K562 (cell line): Measurements from ENCODE around the gene ISG20L2. TPM values are rescaled to one million over a fixed set of nuclear protein-coding genes. Genes with fewer than 3 reads are reported as not detected.

Source experiments
- ATAC-seq: fragments of 200-7000 bp; cut with Tn5 transposase; 3 replicates; pipeline ENCODE4 v1.9.1; 2020; ENCODE audit warnings: moderate library complexity
- BruUV-seq: library from RNA; stranded (reverse); fragments of 400-500 nt; replicated peaks from 2 replicates; lab custom pipeline; 2021; lab: Mats Ljungman, UMichigan
- CTCF ChIA-PET: fragments of 300-600 bp; formaldehyde crosslinking; extraction: SDS; loops from one replicate; lab custom pipeline; 2021; ENCODE audit warnings: low intra/inter-chr PET ratio; lab: Yijun Ruan, JAX
- POLR2A ChIA-PET: fragments of 300-600, 350-650 bp; sonication (Branson Sonifier 250); formaldehyde crosslinking; extraction: SDS; loops from one replicate; lab custom pipeline; 2021; ENCODE audit warnings: antibody characterized with exemption, inconsistent platforms; lab: Yijun Ruan, JAX
- DNase-seq, 4 experiments: peaks; one replicate each; pipeline versions ENCODE4 v3.0.0 to v3.0.0-alpha.2; 2011 to 2018; ENCODE audit warnings: low spot score in 3 of 4, mixed read lengths in 3 of 4; ENCODE audit errors: extremely low read depth in 1 of 4
- FAIRE-seq: peaks from 2 replicates; lab custom pipeline; 2011; peaks lifted over from hg19 to GRCh38; lab: Jason Lieb, UNC
- H2AFZ ChIP-seq: 2 replicates; pipeline ENCODE4 v1.6.0; 2011; ENCODE audit warnings: low read depth, low read length, control low read depth, inconsistent platforms
- H3K27ac ChIP-seq: fragments of 200-600 bp; 3 replicates; pipeline ENCODE4 v1.8.0; 2011; ENCODE audit warnings: low read depth, mild to moderate bottlenecking, control low read depth, inconsistent platforms, low read length, moderate library complexity, mixed read lengths; ENCODE audit errors: extremely low read depth
- H3K27me3 ChIP-seq, 2 experiments: fragments of 300-600 bp in 1 of 2; 2 replicates in 1 of 2; 3 replicates in 1 of 2; pipeline versions ENCODE4 v1.6.0 to v1.8.0; 2011; ENCODE audit warnings: inconsistent platforms in 2 of 2, low read length in 2 of 2, mild to moderate bottlenecking in 1 of 2, mixed read lengths in 1 of 2, moderate library complexity in 1 of 2; ENCODE audit not compliant: control insufficient read depth in 2 of 2, insufficient read depth in 2 of 2
- H3K36me3 ChIP-seq: fragments of 300-600 bp; 3 replicates; pipeline ENCODE4 v1.8.0; 2011; ENCODE audit warnings: mild to moderate bottlenecking, low read length, inconsistent platforms; ENCODE audit not compliant: control insufficient read depth, insufficient read depth
- H3K4me1 ChIP-seq, 2 experiments: fragments of 200-600 bp in 1 of 2; replicated peaks in 1 of 2; 2 replicates in 1 of 2; 3 replicates in 1 of 2; pipeline versions ENCODE4 v1.5.1 to v1.8.0; 2011; ENCODE audit warnings: inconsistent platforms in 2 of 2, low read length in 2 of 2, mild to moderate bottlenecking in 1 of 2, mixed read lengths in 1 of 2, moderate library complexity in 1 of 2; ENCODE audit not compliant: control insufficient read depth in 2 of 2, insufficient read depth in 2 of 2
- H3K4me2 ChIP-seq: 2 replicates; pipeline ENCODE4 v1.6.1; 2011; ENCODE audit warnings: low read length, control low read depth, inconsistent platforms, mixed read lengths; ENCODE audit not compliant: insufficient read depth
- H3K4me3 ChIP-seq: fragments of 200-600 bp; sonication (generic), shearing (Covaris generic); 2 replicates; pipeline ENCODE4 v1.5.1; 2016; ENCODE audit warnings: control low read depth, inconsistent platforms
- H3K79me2 ChIP-seq: fragments of 200-600 bp; 3 replicates; pipeline ENCODE4 v1.8.0; 2011; ENCODE audit warnings: low read length, inconsistent platforms; ENCODE audit not compliant: control insufficient read depth, insufficient read depth
- H3K9ac ChIP-seq, 2 experiments: 2 replicates each; pipeline versions ENCODE4 v1.6.0 to v1.6.1; 2011; ENCODE audit warnings: low read depth in 2 of 2, low read length in 2 of 2, control low read depth in 1 of 2, inconsistent platforms in 1 of 2, mild to moderate bottlenecking in 1 of 2, mixed read lengths in 1 of 2; ENCODE audit not compliant: insufficient read depth in 1 of 2
- H3K9me1 ChIP-seq: one replicate; pipeline ENCODE4 v1.6.0; 2011; ENCODE audit warnings: inconsistent platforms, mild to moderate bottlenecking, low read length, moderate library complexity; ENCODE audit not compliant: control insufficient read depth, insufficient read depth
- H3K9me3 ChIP-seq: replicated peaks from 2 replicates; pipeline ENCODE4 v1.5.1; 2011; ENCODE audit warnings: low read depth, low read length, inconsistent platforms; ENCODE audit not compliant: control insufficient read depth, insufficient read depth
- H4K20me1 ChIP-seq: replicated peaks from 2 replicates; pipeline ENCODE4 v1.6.1; 2011; ENCODE audit warnings: low read length, inconsistent platforms, mixed read lengths; ENCODE audit not compliant: control insufficient read depth, insufficient read depth
- C11orf30 ChIP-seq: fragments of 450-650 bp; IDR thresholded peaks from 2 replicates; pipeline ENCODE4 v1.6.1; 2016; ENCODE audit warnings: low read depth, mild to moderate bottlenecking
- CBX1 ChIP-seq: sonication (generic); IDR thresholded peaks from 2 replicates; pipeline ENCODE4 v1.6.1; 2016; ENCODE audit warnings: antibody characterized with exemption, low read depth, mild to moderate bottlenecking
- CBX8 ChIP-seq: fragments of 200-600 bp; sonication (generic); IDR thresholded peaks from 2 replicates; pipeline ENCODE4 v1.6.1; 2012; ENCODE audit warnings: borderline replicate concordance, mixed run types, low read depth, mild to moderate bottlenecking, moderate library complexity, mixed read lengths, low read length, control low read depth, inconsistent platforms; ENCODE audit not compliant: poor library complexity, severe bottlenecking; ENCODE audit errors: extremely low read depth
- CTCF ChIP-seq, 3 experiments: IDR thresholded peaks in 2 of 3; conservative IDR thresholded peaks in 1 of 3; 2 replicates each; pipeline ENCODE4 v1.5.1; 2011 to 2012; ENCODE audit warnings: low read length in 3 of 3, mild to moderate bottlenecking in 3 of 3, control low read depth in 2 of 3, improper control_type of control experiment in 1 of 3, inconsistent platforms in 1 of 3, low read depth in 1 of 3, mixed read lengths in 1 of 3, moderate library complexity in 1 of 3; ENCODE audit not compliant: insufficient read depth in 2 of 3
- DPF2 ChIP-seq: fragments of 450-650 bp; IDR thresholded peaks from 2 replicates; pipeline ENCODE4 v1.6.1; 2016
- MAFF ChIP-seq: IDR thresholded peaks from 2 replicates; pipeline ENCODE4 v1.6.1; 2012; ENCODE audit warnings: low read length, improper control_type of control experiment
- MAFG ChIP-seq: fragments of 450-650 bp; conservative IDR thresholded peaks from 2 replicates; pipeline ENCODE4 v1.6.1; 2016; ENCODE audit warnings: missing genetic modification characterization, missing compliant biosample characterization
- NR2C2 ChIP-seq, 2 experiments: fragments of 200-800 bp in 1 of 2; sonication (Bioruptor generic) in 1 of 2; sonication (generic) in 1 of 2; formaldehyde crosslinking in 1 of 2; IDR thresholded peaks; 2 replicates each; pipeline versions ENCODE4 v1.6.1 to v1.8.0; 2016 to 2022; ENCODE audit warnings: mild to moderate bottlenecking in 1 of 2, missing compliant biosample characterization in 1 of 2, missing genetic modification characterization in 1 of 2, missing genetic modification reagents in 1 of 2
- PYGO2 ChIP-seq: fragments of 450-650 bp; IDR thresholded peaks from 2 replicates; pipeline ENCODE4 v1.6.1; 2016; ENCODE audit warnings: mild to moderate bottlenecking, missing genetic modification characterization, moderate library complexity, missing compliant biosample characterization
- ZNF316 ChIP-seq: fragments of 450-650 bp; IDR thresholded peaks from 2 replicates; pipeline ENCODE4 v1.6.1; 2016
- WGBS: fragments of 100-300 bp; shearing (Covaris generic); methylation state at CpG from one replicate; pipeline ENCODE4 v1.1.6; 2016; ENCODE audit warnings: low coverage, mixed read lengths; ENCODE audit not compliant: insufficient coverage; ENCODE audit errors: missing lambda C conversion rate; 5-methylcytosine and 5-hydroxymethylcytosine counted together
- in situ Hi-C: fragments of 300-500 bp; cut with MboI; formaldehyde crosslinking; loops from 4 replicates; pipeline ENCODE4 v1.15.0; 2018; ENCODE audit warnings: inconsistent platforms, mixed read lengths
- intact Hi-C: fragments of 100-400 bp; cut with micrococcal nuclease; formaldehyde crosslinking; loops from 2 replicates; pipeline ENCODE4 v1.14.2; 2022
- polyA plus RNA-seq, 8 experiments: library from polyadenylated mRNA; depleted of rRNA in 4 of 8; stranded (reverse) in 5 of 8; unstranded in 3 of 8; fragments of >200 nt; fragmentation: Nextera tagmentation in 2 of 8; fragmentation: Illumina TruSeq in 1 of 8; extraction: Ambion mirVana in 2 of 8; extraction: Trizol in 1 of 8; gene quantifications; 2 replicates each; pipeline versions ENCODE4 v1.2.1 to v1.2.3, GENCODE V29; 2011 to 2014; ENCODE audit warnings: inconsistent platforms in 1 of 8, missing spikeins in 1 of 8
- total RNA-seq, 7 experiments: library from RNA; depleted of rRNA in 6 of 7; stranded (reverse); fragments of >200 nt in 6 of 7; fragmentation: Illumina TruSeq in 2 of 7; extraction: Trizol in 2 of 7; gene quantifications; 2 replicates each; pipeline versions ENCODE4 v1.2.1 to v1.2.3, GENCODE V29; 2011 to 2021; ENCODE audit warnings: low replicate concordance in 1 of 7
- TF ChIP-seq, protein P1 (sequence below): fragments of 250-450 bp; sonication (Bioruptor Pico); IDR thresholded peaks from 2 replicates; pipeline ENCODE4 v1.6.1; 2021; ENCODE audit warnings: mild to moderate bottlenecking

ISG20L2 gene
- total and polyA plus RNA-seq, 9 of the 15 experiments (the other 6 are each of a cell fraction or from before 2014, with no cell fraction given): 21.3 to 130 (median 50.3) TPM

- Histone ChIP-seq H3K9ac (peak overlapping the region; percentile 87 to 93), H3K9me3 (no peaks in the 10 kb centered on the region), H3K79me2 (peaks cover 37% of the 10 kb centered on the region), H2AFZ (peak overlapping the region; percentile 75), H3K36me3 (peaks cover 78% of the 10 kb centered on the region; the same call in 2 of the 3 replicates), H3K4me3 (peak overlapping the region; percentile 63), H3K4me2 (peak overlapping the region; percentile 98), H3K27ac (peak overlapping the region; percentile 71), H3K9me1 (no peaks in the 10 kb centered on the region), H3K27me3 (no peaks in the 10 kb centered on the region), H3K4me1 (peaks cover 18 to 21% of the 10 kb centered on the region in 2 experiments), H4K20me1 (peaks cover 1% of the 10 kb centered on the region)
- WGBS: 0% methylated on average over 7 of the region's 7 CpGs
- peak; percentile 25 for ATAC-seq
- ChIA-PET POLR2A (interaction anchor here (0.6 to 3.1 kb wide), 12 partner anchors 11 to 79 kb away, joined by 3 to 49 read pairs (median 4); partner anchors contain the start of genes HDGF, ISG20L2, METTL25B and NES), CTCF (no interaction called here)
- in situ Hi-C loops (loop anchor here (25.0 kb wide), 1 partner anchor 1428 kb away; the partner anchor contains the start of genes FDPS, PKLR and RUSC1), intact Hi-C loops (no loop called here)
- TF ChIP-seq NR2C2 (CRISPR knock-in tag; IDR thresholded peaks at IDR 0.05): no peak
- TF ChIP-seq NR2C2 (tag; IDR thresholded peaks at IDR 0.05): no peak
- 0 out of 2 replicates have a peak, but pooled peaks have one; percentile 26 for TF ChIP-seq DPF2
- TF ChIP-seq C11orf30: peak; percentile 62; the same call in 1 of the 2 replicates
- no peak for TF ChIP-seq PYGO2
- TF ChIP-seq MAFF: peak; percentile 36
- 0 out of 2 replicates have a peak, but pooled peaks have one; percentile 8 for TF ChIP-seq CBX1
- TF ChIP-seq ZNF316: peak; percentile 90
- TF ChIP-seq CTCF (IDR thresholded peaks at IDR 0.05 in 2 of 3, conservative IDR thresholded peaks at IDR 0.05 in 1 of 3; ENCODE audit: insufficient read depth in 2 of 3, low read depth in 1 of 3, low read length in 3 of 3): no peak
- TF ChIP-seq, protein P1, sequence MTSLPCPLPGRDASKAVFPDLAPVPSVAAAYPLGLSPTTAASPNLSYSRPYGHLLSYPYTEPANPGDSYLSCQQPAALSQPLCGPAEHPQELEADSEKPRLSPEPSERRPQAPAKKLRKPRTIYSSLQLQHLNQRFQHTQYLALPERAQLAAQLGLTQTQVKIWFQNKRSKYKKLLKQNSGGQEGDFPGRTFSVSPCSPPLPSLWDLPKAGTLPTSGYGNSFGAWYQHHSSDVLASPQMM: no peak
- TF ChIP-seq MAFG (tag): peak; percentile 33; the same call in 1 of the 2 replicates
- no peak for TF ChIP-seq CBX8
- BruUV-seq: TSS peak; percentile 26
- peak; percentile 72 for FAIRE-seq
- DNase-seq: peak in 1 of 4 experiments; percentile 43
Observed at GRCh38 chr1:156740237-156740740, 11.7 kb upstream of the ISG20L2 start.
